GM08714 (cell line): ENCODE measurements around the gene CCNY.
"Not testable (repeated sequence)": the region's sequence is repeated elsewhere in the genome, so short reads cannot be mapped to it uniquely, and the experiment has no call there.

Experiments
- H3K4me3 ChIP-seq: fragments of 200-500 bp; sonication (Bioruptor generic); 2 replicates; pipeline ENCODE4 v1.5.1; 2014; ENCODE audit warnings: mild to moderate bottlenecking, low read length, inconsistent platforms
- ZNF274 ChIP-seq: IDR thresholded peaks from 2 replicates; pipeline ENCODE4 v1.6.1; 2012; ENCODE audit warnings: mild to moderate bottlenecking, low read depth, low read length

The CCNY gene

DNA sequence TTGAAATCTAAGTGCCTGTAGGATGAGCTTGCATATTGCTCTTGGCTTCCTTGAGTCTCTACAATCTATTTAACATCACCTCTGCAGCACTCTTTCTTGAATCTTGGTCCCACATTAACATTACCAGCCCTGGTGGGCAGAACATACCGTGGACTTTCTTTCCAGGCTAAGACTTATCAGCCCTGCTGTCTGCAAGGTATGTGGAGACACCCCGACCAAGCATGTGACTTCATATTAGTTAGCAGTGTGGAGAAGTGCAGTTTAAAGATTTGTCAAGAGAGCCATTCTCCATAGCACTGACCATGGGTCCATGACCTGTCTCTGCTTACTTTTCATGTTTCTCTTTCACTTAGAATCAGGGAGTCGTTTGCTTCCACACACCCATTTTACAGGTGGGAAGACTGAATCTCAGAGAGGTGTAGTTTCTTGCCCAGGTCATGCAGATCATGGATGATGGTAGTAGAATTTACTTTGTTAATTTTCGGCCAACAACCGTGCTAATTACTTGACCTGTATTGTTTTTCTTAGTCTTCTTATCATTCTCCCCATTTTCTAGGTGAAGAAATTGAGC lies 6.0 kb downstream of the CCNY start:
- peak overlapping the region; percentile 62; the same call in 1 of the 2 replicates for H3K4me3 ChIP-seq
- no peak for TF ChIP-seq ZNF274

DNA sequence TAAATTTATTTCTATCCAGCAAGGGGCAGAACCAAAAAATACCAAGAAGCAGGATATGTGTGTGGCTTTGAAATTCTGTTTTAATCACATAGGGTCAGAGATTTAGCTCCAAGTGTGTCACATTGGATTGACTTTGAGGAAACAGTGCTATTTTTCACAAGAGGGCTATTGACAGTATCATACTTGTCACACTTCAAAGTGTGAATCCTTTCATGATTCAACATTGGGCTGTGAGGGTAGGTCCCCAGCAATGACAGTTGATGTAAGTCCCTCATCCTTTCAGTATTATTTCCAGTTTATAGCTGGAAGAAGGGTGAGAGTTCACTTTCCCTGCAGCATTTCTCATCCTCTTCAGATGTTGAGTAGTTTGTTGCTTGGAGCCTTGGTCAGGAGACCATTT lies 7.4 kb downstream of the CCNY start:
- no peak for TF ChIP-seq ZNF274
- H3K4me3 ChIP-seq = no peak overlapping the region

DNA sequence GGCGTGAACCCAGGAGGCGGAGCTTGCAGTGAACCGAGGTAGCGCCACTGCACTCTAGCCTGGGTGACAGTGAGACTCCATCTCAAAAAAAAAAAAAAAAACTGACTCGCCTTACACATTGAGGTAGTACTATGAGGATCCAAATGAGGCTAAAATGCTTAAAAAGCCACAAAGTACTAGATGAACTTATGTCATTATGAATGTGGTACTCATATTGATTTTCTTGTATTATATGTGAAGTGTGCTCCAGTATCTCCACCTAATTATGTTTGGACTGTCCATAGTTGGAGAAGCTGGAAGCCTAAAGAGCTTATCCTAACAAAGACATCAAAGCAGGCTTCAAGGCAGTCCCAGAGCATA lies 9.1 kb downstream of the CCNY start:
- no peak for TF ChIP-seq ZNF274
- no peak overlapping the region for H3K4me3 ChIP-seq

DNA sequence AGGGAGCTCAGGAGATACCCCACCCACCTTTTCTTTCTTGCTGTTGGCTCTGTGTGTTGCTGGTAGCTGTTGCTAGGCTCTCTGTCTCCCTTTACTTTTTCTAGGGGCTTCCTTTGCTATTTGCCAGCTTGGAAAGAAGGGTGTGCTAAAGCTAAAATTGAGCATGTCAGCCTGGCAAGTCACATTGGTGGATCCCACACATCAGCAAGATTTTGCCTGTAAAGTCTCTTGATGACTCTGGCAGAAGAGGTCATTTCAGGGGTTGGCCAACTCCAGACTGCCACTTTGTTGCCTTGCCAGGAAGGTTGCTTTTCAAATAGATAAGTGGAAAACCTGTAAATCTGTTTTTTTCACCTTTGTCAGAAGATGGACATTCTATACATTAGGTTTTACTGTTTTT lies 9.9 kb downstream of the CCNY start:
- H3K4me3 ChIP-seq = no peak overlapping the region
- no peak for TF ChIP-seq ZNF274

DNA sequence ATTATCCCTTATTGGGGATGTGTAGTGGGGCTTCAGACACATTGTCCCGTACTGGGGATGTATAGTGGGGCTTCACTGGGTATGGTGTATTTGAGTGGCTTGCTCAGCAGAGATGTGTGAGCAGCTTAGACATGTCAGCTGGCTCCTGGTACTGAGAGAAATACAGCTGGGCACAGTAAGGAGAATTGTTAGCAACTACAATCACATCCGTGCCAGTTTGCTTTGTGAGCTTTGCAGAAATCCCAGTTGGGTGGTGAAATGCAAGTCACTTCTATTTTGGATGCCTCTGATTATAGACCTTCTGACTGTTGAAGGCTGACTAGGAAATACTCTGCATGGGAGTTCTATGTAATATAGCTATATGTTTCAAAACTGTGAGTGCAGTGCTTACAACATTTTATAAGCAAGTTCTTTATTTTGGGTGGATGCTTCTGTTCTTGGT lies 10.8 kb downstream of the CCNY start:
- H3K4me3 ChIP-seq = no peak overlapping the region
- no peak for TF ChIP-seq ZNF274

DNA sequence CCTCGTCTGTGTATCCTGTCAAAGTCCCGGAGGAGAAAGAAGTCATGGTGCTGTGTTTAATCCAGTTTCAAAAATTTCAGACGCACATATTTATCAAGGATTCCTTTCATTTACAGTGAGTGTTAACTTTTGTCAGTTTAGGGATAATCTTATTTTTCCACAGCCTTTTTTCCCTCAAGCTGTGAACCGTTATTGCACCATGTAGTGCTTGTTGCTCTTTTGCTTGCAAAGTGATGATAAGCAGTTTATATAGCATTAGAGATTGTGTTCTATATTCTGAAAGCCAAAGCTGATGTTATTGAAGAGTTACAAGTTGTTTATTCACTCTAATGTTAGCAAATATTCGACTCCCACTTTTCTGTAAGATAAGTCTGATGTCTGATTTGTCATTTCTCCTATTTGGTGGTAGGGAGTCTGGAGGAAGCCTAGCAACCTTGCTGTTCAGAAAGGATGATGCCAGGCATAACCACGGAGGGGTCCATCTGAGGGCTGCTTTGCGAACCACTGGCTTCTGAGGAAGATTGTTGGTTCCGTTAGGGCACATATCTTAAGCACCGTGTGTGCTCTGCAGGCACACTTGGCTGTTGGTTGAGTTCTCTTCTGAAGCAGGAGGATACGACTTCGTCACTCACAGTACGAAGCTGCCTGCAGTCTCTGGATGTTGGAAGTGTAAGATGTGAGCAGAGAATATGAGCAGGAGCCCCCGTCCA lies 11.7 kb downstream of the CCNY start:
- no peak for TF ChIP-seq ZNF274
- H3K4me3 ChIP-seq = no peak overlapping the region

DNA sequence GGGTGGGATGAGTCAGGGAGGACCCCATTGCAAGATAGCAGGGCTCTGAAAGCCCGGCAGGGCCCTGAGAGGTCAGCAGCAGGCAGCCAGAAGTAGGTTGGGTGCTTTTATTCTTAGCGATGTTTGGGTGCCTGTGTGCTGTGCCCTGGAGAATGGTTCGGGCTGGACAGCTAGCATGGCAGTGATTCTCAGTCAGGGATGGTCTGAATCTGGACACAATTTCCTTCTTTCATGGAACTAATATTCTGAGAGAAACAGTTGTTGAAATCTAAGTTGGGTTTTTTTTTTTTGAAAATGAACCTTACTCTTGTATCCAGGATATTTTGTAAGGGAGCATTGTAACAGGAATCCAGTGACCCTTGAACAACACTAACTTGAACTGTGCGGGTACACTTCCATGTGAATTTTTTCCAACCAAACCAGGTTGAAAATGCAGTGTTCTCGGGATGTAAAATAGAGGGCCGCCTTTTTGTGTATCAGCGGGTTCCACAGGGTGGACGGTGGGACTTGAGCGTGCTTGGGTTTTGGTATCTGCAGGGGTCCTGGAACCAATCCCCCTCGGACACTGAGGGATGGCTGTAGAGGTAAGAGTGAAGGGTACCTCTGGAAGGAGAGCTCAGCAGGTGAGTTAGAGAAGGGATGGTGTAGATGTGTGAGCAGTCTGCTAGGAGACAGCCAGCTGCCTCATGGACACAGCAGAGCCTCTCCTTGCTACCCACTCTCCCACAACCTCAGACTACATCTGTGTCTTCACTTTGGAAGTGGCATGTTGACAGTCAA lies 12.5 kb downstream of the CCNY start:
- no peak overlapping the region for H3K4me3 ChIP-seq
- TF ChIP-seq ZNF274 = no peak

DNA sequence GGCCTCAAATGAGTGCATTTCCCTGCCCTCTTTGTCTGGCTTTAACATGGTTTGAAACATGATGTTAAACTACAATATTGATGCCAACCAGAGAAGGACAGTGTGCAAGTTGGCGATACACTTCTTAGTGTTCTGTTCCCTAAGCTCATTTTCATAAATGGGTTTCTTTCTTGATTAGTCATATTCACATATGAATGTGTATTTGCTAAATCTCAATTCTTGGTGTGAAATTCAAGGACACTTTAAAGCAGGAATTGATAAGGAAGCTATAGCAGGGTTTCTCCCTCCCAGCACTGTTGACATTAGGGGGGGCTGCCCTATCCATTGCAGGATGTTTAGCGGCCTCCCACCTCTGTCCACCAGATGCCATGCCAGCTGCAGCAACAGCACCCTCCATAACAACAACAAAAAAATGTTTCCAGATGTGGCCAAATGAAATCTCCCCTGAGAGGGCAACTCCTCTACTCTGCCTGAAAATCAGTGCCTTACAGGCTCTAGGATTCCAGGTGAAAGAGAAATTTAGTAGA lies 13.1 kb downstream of the CCNY start:
- H3K4me3 ChIP-seq = no peak overlapping the region
- no peak for TF ChIP-seq ZNF274

DNA sequence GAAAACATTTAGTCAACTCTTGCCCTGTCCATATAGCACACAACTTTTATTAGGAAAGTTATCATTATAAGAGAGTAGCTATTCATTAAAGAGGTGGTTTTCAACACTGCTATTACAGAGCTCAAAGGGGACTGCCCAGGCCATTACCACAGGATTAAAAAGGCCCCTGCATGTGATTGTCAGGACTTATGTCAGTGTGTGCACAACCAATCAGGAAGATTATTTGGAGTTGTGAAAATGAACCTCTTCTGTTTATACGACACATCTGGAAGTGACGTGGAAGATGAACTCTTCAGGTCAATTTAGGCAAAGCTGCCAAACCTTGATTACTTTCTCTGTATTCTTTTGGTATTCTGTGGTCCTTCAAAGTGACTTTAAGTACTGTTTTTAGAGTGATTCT lies 14.7 kb downstream of the CCNY start:
- H3K4me3 ChIP-seq = no peak overlapping the region
- TF ChIP-seq ZNF274 = no peak

DNA sequence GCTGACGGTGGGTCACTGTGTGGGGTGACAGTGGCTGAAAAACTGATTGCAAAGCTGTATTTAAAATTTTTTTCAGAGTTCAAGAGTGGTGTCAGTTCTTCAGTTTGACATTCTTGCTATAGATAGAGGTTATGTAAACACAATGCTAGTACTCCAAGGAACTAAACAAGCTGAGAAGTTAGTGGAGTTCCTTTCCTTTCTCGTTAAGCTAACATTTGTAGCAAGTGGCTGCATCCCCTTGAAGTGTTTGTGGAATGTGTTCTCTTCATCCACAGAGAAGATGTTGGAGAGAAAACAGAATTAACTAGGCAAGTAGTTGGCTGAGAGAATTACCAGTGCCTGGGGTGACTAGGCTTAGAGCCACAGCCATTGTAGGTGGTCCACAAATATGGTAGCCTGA lies 15.8 kb downstream of the CCNY start:
- no peak for TF ChIP-seq ZNF274
- no peak overlapping the region; the same call in 1 of the 2 replicates for H3K4me3 ChIP-seq

DNA sequence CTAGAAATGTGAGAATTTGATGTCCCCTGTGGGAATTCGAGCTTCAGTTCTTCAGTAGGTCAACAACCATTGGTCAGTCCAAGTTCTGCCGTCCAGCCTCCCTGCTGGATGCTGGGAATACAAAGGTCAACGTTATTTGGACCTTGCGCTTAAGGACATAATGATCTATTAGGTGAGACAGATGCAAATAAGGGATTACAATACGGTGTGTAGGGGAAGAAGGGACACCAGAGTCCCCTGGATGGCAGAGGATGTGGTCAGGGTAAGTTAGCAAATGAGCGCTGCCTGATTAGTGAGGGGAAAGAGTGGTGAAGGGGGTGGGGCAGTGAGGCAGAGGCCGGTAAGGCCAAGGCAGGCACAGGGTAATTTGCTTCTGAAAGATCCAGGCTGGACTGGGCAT lies 16.2 kb downstream of the CCNY start:
- H3K4me3 ChIP-seq = no peak overlapping the region; the same call in 1 of the 2 replicates
- TF ChIP-seq ZNF274 = no peak

DNA sequence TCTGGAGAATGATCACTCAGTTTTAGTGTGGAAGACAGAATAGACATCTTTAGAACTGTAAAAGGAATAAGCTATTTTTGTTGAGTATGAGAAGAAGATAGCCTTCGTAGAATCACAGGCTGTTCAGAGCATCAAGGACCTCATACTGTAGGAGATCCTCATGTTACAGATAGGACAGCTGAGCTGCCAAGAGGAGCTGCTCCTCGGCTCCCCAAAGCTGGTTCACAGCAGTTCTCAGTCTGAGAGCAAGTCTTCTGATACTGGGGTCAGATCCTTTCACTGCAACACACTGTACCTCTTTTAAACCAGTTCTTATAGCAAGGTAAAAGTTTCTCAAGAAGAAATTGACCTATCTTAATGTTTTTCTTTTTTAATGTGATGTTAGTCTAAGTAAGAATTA lies 17.1 kb downstream of the CCNY start:
- H3K4me3 ChIP-seq = no peak overlapping the region
- TF ChIP-seq ZNF274 = no peak

DNA sequence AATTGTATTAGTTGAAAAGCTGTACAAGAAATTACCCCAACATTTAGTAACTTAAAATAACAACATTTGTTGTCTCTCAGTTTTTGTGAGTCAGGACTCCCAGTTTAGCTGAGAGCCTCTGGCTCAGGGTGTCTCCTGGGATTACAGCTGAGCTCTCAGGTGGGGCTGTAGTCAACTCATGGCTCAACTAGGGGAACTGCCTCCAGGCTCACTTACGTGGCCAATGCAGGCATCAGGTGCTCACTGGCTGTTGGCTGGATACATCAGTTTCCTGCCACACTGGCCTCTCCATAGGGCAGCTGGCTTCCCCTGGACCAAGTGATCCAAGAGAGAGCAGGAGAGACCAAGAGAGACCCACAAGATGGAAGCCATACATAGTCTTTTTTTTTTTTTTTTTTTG lies 17.5 kb downstream of the CCNY start:
- H3K4me3 ChIP-seq = no peak overlapping the region
- no peak for TF ChIP-seq ZNF274

DNA sequence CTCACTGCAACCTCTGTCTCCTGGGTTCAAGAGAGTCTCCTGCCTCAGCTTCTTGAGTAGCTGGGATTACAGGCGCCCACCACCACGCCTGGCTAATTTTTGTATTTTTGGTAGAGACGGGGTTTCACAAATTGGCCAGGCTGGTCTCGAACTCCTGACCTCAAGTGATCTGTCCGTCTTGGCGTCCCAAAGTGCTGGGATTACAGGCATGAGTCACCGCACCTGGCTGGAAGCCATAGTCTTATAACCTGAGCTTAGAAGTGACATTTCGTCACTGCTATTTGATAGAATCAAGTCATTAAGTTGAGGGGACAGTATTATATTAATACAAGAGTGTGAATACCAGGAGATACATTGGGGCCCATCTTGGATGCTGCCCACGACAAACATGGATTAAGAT lies 17.9 kb downstream of the CCNY start:
- not testable (repeated sequence) for H3K4me3 ChIP-seq
